Endothelial cell (in vitro differentiated cells): ENCODE results near the gene RASSF4. TPM values are rescaled to one million over a fixed set of nuclear protein-coding genes. Genes with fewer than 3 reads are reported as not detected.
A peak's percentile ranks its signal among the peaks of the same experiment; 100 is the strongest.

Experiments
- DNase-seq: peaks from one replicate; pipeline ENCODE4 v3.0.0; 2021; ENCODE audit warnings: low spot score
- H3K27ac Mint-ChIP-seq: one replicate; pipeline ENCODE4 v1.8.0; 2021; ENCODE audit warnings: mixed read lengths, inconsistent platforms; ENCODE audit not compliant: unreplicated experiment
- H3K27me3 Mint-ChIP-seq: one replicate; pipeline ENCODE4 v1.8.0; 2021; ENCODE audit warnings: mild to moderate bottlenecking, moderate library complexity, mixed read lengths, inconsistent platforms; ENCODE audit not compliant: unreplicated experiment
- H3K36me3 Mint-ChIP-seq: one replicate; pipeline ENCODE4 v1.8.0; 2021; ENCODE audit warnings: mild to moderate bottlenecking, low read depth, mixed read lengths, inconsistent platforms; ENCODE audit not compliant: unreplicated experiment
- H3K4me1 Mint-ChIP-seq: one replicate; pipeline ENCODE4 v1.8.0; 2021; ENCODE audit warnings: mild to moderate bottlenecking, mixed read lengths, inconsistent platforms; ENCODE audit not compliant: unreplicated experiment
- H3K4me3 Mint-ChIP-seq: one replicate; pipeline ENCODE4 v1.8.0; 2021; ENCODE audit warnings: mild to moderate bottlenecking, mixed read lengths, inconsistent platforms; ENCODE audit not compliant: unreplicated experiment
- H3K9me3 Mint-ChIP-seq: one replicate; pipeline ENCODE4 v1.8.0; 2021; ENCODE audit warnings: mixed read lengths, inconsistent platforms; ENCODE audit not compliant: unreplicated experiment
- CTCF ChIP-seq: fragments of 200-600 bp; sonication (generic); IDR thresholded peaks from one replicate; pipeline ENCODE4 v1.5.0; 2021; ENCODE audit warnings: antibody characterized with exemption; ENCODE audit not compliant: unreplicated experiment
- total RNA-seq: library from RNA; stranded (reverse); fragmentation: NEBNext Ultra II Directional; extraction: Animal tissue kit (Norgen Biotek cat#: 25700); gene quantifications from one replicate; pipeline ENCODE4 v1.2.1, GENCODE V29; 2021; ENCODE audit not compliant: unreplicated experiment

The RASSF4 gene
- total RNA-seq, 1 donor from 2014 or later: 9.6 TPM

GRCh38 chr10:44998146-44998631 lies 38.6 kb downstream of the RASSF4 start:
- no peak for TF ChIP-seq CTCF
- Mint-ChIP-seq H3K27ac (peak overlapping the region; percentile 70), H3K9me3 (no peaks in the 10 kb centered on the region), H3K4me3 (no peak overlapping the region), H3K36me3 (peaks cover 7% of the 10 kb centered on the region), H3K4me1 (peaks cover 32% of the 10 kb centered on the region), H3K27me3 (peaks cover 17% of the 10 kb centered on the region)
- DNase-seq: no peak

GRCh38 chr10:45000138-45000751 lies 40.6 kb downstream of the RASSF4 start:
- Mint-ChIP-seq H3K4me1 (peaks cover 35% of the 10 kb centered on the region), H3K27me3 (peaks cover 12% of the 10 kb centered on the region), H3K9me3 (no peaks in the 10 kb centered on the region), H3K27ac (peak overlapping the region; percentile 94), H3K36me3 (peaks cover 18% of the 10 kb centered on the region), H3K4me3 (peak overlapping the region; percentile 90)
- DNase-seq: no peak
- TF ChIP-seq CTCF: no peak

GRCh38 chr10:45000752-45001380 lies 41.3 kb downstream of the RASSF4 start, which contains the start of gene ZNF22:
ZNF22 (plus strand) TSS chr10:45000923; CDS start chr10:45003369, 2,446 bp downstream.
- Mint-ChIP-seq H3K36me3 (peaks cover 18% of the 10 kb centered on the region), H3K4me1 (peaks cover 37% of the 10 kb centered on the region), H3K27ac (peak within 1 kb of the TSS; percentile 94)

DNA sequence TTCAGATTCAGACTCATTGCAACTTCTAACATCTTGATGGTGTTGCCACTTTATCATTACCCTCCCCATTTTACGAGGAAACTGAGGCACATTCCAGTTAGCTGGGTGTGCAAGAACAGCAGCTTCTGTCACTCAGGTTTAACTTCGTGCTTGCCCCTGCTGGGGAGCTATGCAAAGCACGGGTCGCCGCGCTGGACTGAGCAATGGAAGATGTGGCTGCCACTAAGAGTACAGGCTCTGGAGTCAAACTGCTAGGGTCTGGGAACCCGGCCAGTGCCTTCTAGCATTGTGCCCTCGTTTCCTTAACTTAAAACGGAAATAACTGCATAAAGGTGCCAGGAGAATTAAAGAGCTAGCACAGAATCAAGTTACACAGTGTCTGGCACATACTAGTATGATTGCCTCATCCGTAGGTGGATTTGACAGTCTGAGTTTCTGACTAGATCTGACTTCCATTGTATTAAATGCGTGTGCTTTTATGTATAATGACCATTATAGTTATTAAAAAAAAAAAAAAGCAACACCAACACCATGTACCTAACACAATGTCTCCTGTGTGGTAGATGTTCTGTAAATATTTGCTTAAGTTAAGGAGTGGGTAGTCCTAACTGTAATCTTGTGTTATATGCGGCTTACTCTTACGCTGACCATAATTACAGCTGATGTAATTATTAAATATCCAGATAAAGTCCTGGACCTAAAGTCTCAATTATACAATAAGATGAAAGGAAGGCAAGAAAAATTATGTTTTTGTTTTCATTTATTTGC lies 42.0 kb downstream of the RASSF4 start:
- H3K4me1 Mint-ChIP-seq: peaks cover 37% of the 10 kb centered on the region
- no peak for TF ChIP-seq CTCF
- H3K36me3 Mint-ChIP-seq: peaks cover 18% of the 10 kb centered on the region
- H3K27ac Mint-ChIP-seq: peak overlapping the region; percentile 54
- H3K27me3 Mint-ChIP-seq: peaks cover 12% of the 10 kb centered on the region
- peak; percentile 57 for DNase-seq
- peak overlapping the region; percentile 90 for H3K4me3 Mint-ChIP-seq
- no peaks in the 10 kb centered on the region for H3K9me3 Mint-ChIP-seq

More at GRCh38 chr10:45000752-45001380, 41.3 kb downstream of the RASSF4 start, which contains the start of gene ZNF22:
- no peaks in the 10 kb centered on the region for H3K9me3 Mint-ChIP-seq
- H3K4me3 Mint-ChIP-seq: peak within 1 kb of the TSS; percentile 90
- TF ChIP-seq CTCF: no peak
- peaks cover 12% of the 10 kb centered on the region for H3K27me3 Mint-ChIP-seq
- DNase-seq: peak; percentile 77
